Epithelial cell of proximal tubule (primary cell): ENCODE results near the gene SLC25A26. TPM values are rescaled to one million over a fixed set of nuclear protein-coding genes. Genes with fewer than 3 reads are reported as not detected.

Experiments used
- DNase-seq: peaks from one replicate; pipeline ENCODE4 v3.0.0-alpha.2; 2011; ENCODE audit warnings: low read depth
- H3K4me3 ChIP-seq: 2 replicates; pipeline ENCODE4 v1.5.1; 2011; ENCODE audit warnings: low read depth, mild to moderate bottlenecking, low read length
- total RNA-seq: library from RNA; depleted of rRNA; stranded (reverse); fragments of >200 nt; gene quantifications from 2 replicates; pipeline ENCODE4 v1.2.3, GENCODE V29; 2015
- TF ChIP-seq, protein P1 (sequence below): conservative IDR thresholded peaks from 2 replicates; pipeline ENCODE4 v1.5.1; 2012; ENCODE audit warnings: low read depth, mild to moderate bottlenecking, low read length

Gene SLC25A26
- total RNA-seq, 1 donor from 2014 or later = 16.2 TPM

GRCh38 chr3:66237552-66237951 lies 16.8 kb downstream of the SLC25A26 start:
- TF ChIP-seq, protein P1, sequence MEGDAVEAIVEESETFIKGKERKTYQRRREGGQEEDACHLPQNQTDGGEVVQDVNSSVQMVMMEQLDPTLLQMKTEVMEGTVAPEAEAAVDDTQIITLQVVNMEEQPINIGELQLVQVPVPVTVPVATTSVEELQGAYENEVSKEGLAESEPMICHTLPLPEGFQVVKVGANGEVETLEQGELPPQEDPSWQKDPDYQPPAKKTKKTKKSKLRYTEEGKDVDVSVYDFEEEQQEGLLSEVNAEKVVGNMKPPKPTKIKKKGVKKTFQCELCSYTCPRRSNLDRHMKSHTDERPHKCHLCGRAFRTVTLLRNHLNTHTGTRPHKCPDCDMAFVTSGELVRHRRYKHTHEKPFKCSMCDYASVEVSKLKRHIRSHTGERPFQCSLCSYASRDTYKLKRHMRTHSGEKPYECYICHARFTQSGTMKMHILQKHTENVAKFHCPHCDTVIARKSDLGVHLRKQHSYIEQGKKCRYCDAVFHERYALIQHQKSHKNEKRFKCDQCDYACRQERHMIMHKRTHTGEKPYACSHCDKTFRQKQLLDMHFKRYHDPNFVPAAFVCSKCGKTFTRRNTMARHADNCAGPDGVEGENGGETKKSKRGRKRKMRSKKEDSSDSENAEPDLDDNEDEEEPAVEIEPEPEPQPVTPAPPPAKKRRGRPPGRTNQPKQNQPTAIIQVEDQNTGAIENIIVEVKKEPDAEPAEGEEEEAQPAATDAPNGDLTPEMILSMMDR = no peak
- DNase-seq = no peak
- no peak overlapping the region for H3K4me3 ChIP-seq

GRCh38 chr3:66239513-66240123 lies 18.8 kb downstream of the SLC25A26 start:
- H3K4me3 ChIP-seq = no peak overlapping the region
- TF ChIP-seq, protein P1 = no peak
- DNase-seq = no peak

GRCh38 chr3:66241466-66241865 lies 20.7 kb downstream of the SLC25A26 start:
- H3K4me3 ChIP-seq = no peak overlapping the region
- TF ChIP-seq, protein P1 = no peak
- no peak for DNase-seq

GRCh38 chr3:66242788-66243464 lies 22.1 kb downstream of the SLC25A26 start:
- H3K4me3 ChIP-seq = no peak overlapping the region
- TF ChIP-seq, protein P1 = no peak
- DNase-seq = no peak

- TF ChIP-seq, protein P1 = no peak
- H3K4me3 ChIP-seq = no peak overlapping the region
- no peak for DNase-seq
Observed at GRCh38 chr3:66248641-66249040, 27.8 kb downstream of the SLC25A26 start.

- DNase-seq = no peak
- no peak overlapping the region for H3K4me3 ChIP-seq
- TF ChIP-seq, protein P1 = peak; percentile 58
Observed at GRCh38 chr3:66253790-66254620, 33.2 kb downstream of the SLC25A26 start.
